IMR-90 (cell line): ENCODE results near the gene NELL2. TPM values are rescaled to one million over a fixed set of nuclear protein-coding genes. Genes with fewer than 3 reads are reported as not detected.

Experiments used
- ATAC-seq: fragments of 200-7000 bp; cut with Tn5 transposase; 2 replicates; pipeline ENCODE4 v1.9.1; 2020; ENCODE audit warnings: low read depth, mild to moderate bottlenecking, moderate library complexity
- BruUV-seq: library from RNA; stranded (reverse); fragments of 400-500 nt; replicated peaks from 2 replicates; lab custom pipeline; 2021; lab: Mats Ljungman, UMichigan
- CTCF ChIA-PET: fragments of 300-600 bp; formaldehyde crosslinking; extraction: SDS; loops from one replicate; lab custom pipeline; 2021; ENCODE audit warnings: antibody characterized with exemption; lab: Yijun Ruan, JAX
- POLR2A ChIA-PET: fragments of 300-600 bp; sonication (Branson Sonifier 250); formaldehyde crosslinking; loops from one replicate; lab custom pipeline; 2022; ENCODE audit warnings: antibody characterized with exemption; ENCODE audit not compliant: unreplicated experiment; lab: Charles Lee
- DNase-seq: peaks from one replicate; pipeline ENCODE4 v3.0.0; 2013
- H2AFZ ChIP-seq: replicated peaks from 2 replicates; pipeline ENCODE3; 2013; ENCODE audit warnings: low read length, mild to moderate bottlenecking; ENCODE audit not compliant: poor library complexity
- H2AK5ac ChIP-seq: 2 replicates; pipeline ENCODE4 v1.6.1; 2013; ENCODE audit warnings: low read depth, low read length, inconsistent platforms
- H2AK9ac ChIP-seq: replicated peaks from 2 replicates; pipeline ENCODE3; 2013; ENCODE audit warnings: mild to moderate bottlenecking, low read depth, low read length, moderate library complexity; ENCODE audit not compliant: poor library complexity
- H2BK120ac ChIP-seq: 2 replicates; pipeline ENCODE4 v1.6.1; 2013; ENCODE audit warnings: low read depth, low read length, inconsistent platforms
- H2BK15ac ChIP-seq: 3 replicates; pipeline ENCODE4 v1.6.1; 2013; ENCODE audit warnings: low read depth, low read length, inconsistent platforms
- H2BK20ac ChIP-seq: 2 replicates; pipeline ENCODE4 v1.6.1; 2013; ENCODE audit warnings: low read depth, mild to moderate bottlenecking, inconsistent platforms, low read length, moderate library complexity
- H2BK5ac ChIP-seq: 2 replicates; pipeline ENCODE4 v1.6.1; 2013; ENCODE audit warnings: mild to moderate bottlenecking, low read depth, low read length, inconsistent platforms; ENCODE audit not compliant: poor library complexity, severe bottlenecking
- H3K14ac ChIP-seq: replicated peaks from 2 replicates; pipeline ENCODE4 v1.6.1; 2013; ENCODE audit warnings: low read depth, low read length, inconsistent platforms
- H3K18ac ChIP-seq: 2 replicates; pipeline ENCODE4 v1.6.1; 2013; ENCODE audit warnings: low read depth, low read length, control low read depth
- H3K23ac ChIP-seq: 2 replicates; pipeline ENCODE4 v1.6.1; 2013; ENCODE audit warnings: low read depth, low read length, inconsistent platforms
- H3K27ac ChIP-seq: 2 replicates; pipeline ENCODE4 v1.5.1; 2013; ENCODE audit warnings: mild to moderate bottlenecking, control low read depth, low read length; ENCODE audit not compliant: insufficient read depth
- H3K27me3 ChIP-seq: 2 replicates; pipeline ENCODE4 v1.6.1; 2013; ENCODE audit warnings: low read length; ENCODE audit not compliant: control insufficient read depth, insufficient read depth
- H3K36me3 ChIP-seq: 2 replicates; pipeline ENCODE4 v1.6.1; 2013; ENCODE audit warnings: low read length, mixed read lengths; ENCODE audit not compliant: control insufficient read depth, insufficient read depth
- H3K4ac ChIP-seq: 2 replicates; pipeline ENCODE4 v1.6.1; 2013; ENCODE audit warnings: low read depth, low read length, inconsistent platforms
- H3K4me1 ChIP-seq: 2 replicates; pipeline ENCODE4 v1.6.1; 2013; ENCODE audit warnings: low read length, mixed read lengths; ENCODE audit not compliant: control insufficient read depth, insufficient read depth
- H3K4me2 ChIP-seq: 2 replicates; pipeline ENCODE4 v1.6.1; 2013; ENCODE audit warnings: low read depth, mild to moderate bottlenecking, control low read depth, low read length, moderate library complexity
- H3K4me3 ChIP-seq: 2 replicates; pipeline ENCODE4 v1.5.1; 2013; ENCODE audit warnings: low read depth, mild to moderate bottlenecking, control low read depth, low read length, moderate library complexity; ENCODE audit not compliant: insufficient read depth
- H3K56ac ChIP-seq: 2 replicates; pipeline ENCODE4 v1.6.1; 2013; ENCODE audit warnings: low read length, inconsistent platforms; ENCODE audit not compliant: insufficient read depth; ENCODE audit errors: extremely low read depth
- H3K79me1 ChIP-seq, 2 experiments: 2 replicates each; pipeline ENCODE4 v1.6.1; 2013; ENCODE audit warnings: low read length in 2 of 2, inconsistent platforms in 1 of 2, low read depth in 1 of 2
- H3K9ac ChIP-seq: 2 replicates; pipeline ENCODE4 v1.6.1; 2013; ENCODE audit warnings: low read depth, low read length, control low read depth
- H3K9me1 ChIP-seq: 2 replicates; pipeline ENCODE4 v1.6.1; 2013; ENCODE audit warnings: low read length, inconsistent platforms; ENCODE audit not compliant: insufficient read depth
- H3K9me3 ChIP-seq: 2 replicates; pipeline ENCODE4 v1.6.1; 2013; ENCODE audit warnings: low read length; ENCODE audit not compliant: control insufficient read depth, insufficient read depth
- H4K20me1 ChIP-seq: 2 replicates; pipeline ENCODE4 v1.6.1; 2013; ENCODE audit warnings: low read length, inconsistent platforms; ENCODE audit not compliant: insufficient read depth
- H4K5ac ChIP-seq: 2 replicates; pipeline ENCODE4 v1.6.1; 2013; ENCODE audit warnings: mild to moderate bottlenecking, low read depth, low read length, control low read depth
- H4K8ac ChIP-seq, 2 experiments: 2 replicates each; pipeline ENCODE4 v1.6.1; 2013; ENCODE audit warnings: low read depth in 2 of 2, low read length in 2 of 2, control low read depth in 1 of 2, inconsistent platforms in 1 of 2
- H4K91ac ChIP-seq: 2 replicates; pipeline ENCODE4 v1.6.1; 2013; ENCODE audit warnings: low read depth, low read length, inconsistent platforms; ENCODE audit not compliant: insufficient read depth
- BHLHE40 ChIP-seq: fragments of 150-350 bp; IDR thresholded peaks from 2 replicates; pipeline ENCODE4 v1.6.1; 2016; ENCODE audit warnings: mild to moderate bottlenecking, low read depth, low read length
- CHD1 ChIP-seq: IDR thresholded peaks from 2 replicates; pipeline ENCODE4 v1.6.1; 2012; ENCODE audit warnings: low read depth, low read length, improper control_type of control experiment
- FOS ChIP-seq: fragments of 150-350 bp; IDR thresholded peaks from 2 replicates; pipeline ENCODE4 v1.6.1; 2016; ENCODE audit warnings: low read depth, low read length
- MAFK ChIP-seq: IDR thresholded peaks from 2 replicates; pipeline ENCODE4 v1.6.1; 2012; ENCODE audit warnings: low read depth, low read length, improper control_type of control experiment
- MAZ ChIP-seq: IDR thresholded peaks from 2 replicates; pipeline ENCODE4 v1.6.1; 2012; ENCODE audit warnings: low read depth, mild to moderate bottlenecking, low read length, improper control_type of control experiment, moderate library complexity, borderline replicate concordance
- NFE2L2 ChIP-seq: fragments of 150-350 bp; IDR thresholded peaks from 2 replicates; pipeline ENCODE4 v1.6.1; 2016; ENCODE audit warnings: low read depth, mild to moderate bottlenecking, low read length
- POLR2A ChIP-seq: IDR thresholded peaks from 2 replicates; pipeline ENCODE4 v1.6.1; 2012; ENCODE audit warnings: mild to moderate bottlenecking, low read depth, low read length
- RAD21 ChIP-seq: IDR thresholded peaks from 2 replicates; pipeline ENCODE4 v1.6.1; 2012; ENCODE audit warnings: low read length, improper control_type of control experiment
- RCOR1 ChIP-seq: IDR thresholded peaks from 2 replicates; pipeline ENCODE4 v1.6.1; 2012; ENCODE audit warnings: mild to moderate bottlenecking, low read length, improper control_type of control experiment; ENCODE audit not compliant: insufficient replicate concordance
- RFX5 ChIP-seq: IDR thresholded peaks from 2 replicates; pipeline ENCODE4 v1.8.0; 2012; ENCODE audit warnings: low read depth, mild to moderate bottlenecking, low read length, moderate library complexity
- SMC3 ChIP-seq: fragments of 150-350 bp; IDR thresholded peaks from 2 replicates; pipeline ENCODE4 v1.6.1; 2016; ENCODE audit warnings: low read depth, mild to moderate bottlenecking, antibody characterized with exemption, low read length, moderate library complexity
- WGBS, 2 experiments: methylation state at CpG; one replicate each; pipeline versions ENCODE4 v1.1.5 to v1.1.7; 2013; ENCODE audit warnings: missing lambda C conversion rate in 2 of 2; ENCODE audit not compliant: insufficient read length in 1 of 2; ENCODE audit errors: extremely low coverage in 2 of 2; 5-methylcytosine and 5-hydroxymethylcytosine counted together
- dilution Hi-C: fragments of 300-500 bp; cut with HindIII; formaldehyde crosslinking; loops from one replicate; pipeline ENCODE4 v1.14.3; 2018; ENCODE audit warnings: low sequenced_read_pairs; ENCODE audit not compliant: unreplicated experiment
- in situ Hi-C: fragments of 300-500 bp; cut with MboI; formaldehyde crosslinking; loops from 3 replicates; pipeline ENCODE4 v1.14.3; 2019; ENCODE audit warnings: low sequenced_read_pairs, inconsistent platforms, mixed read lengths
- intact Hi-C: fragments of 100-400 bp; cut with micrococcal nuclease; formaldehyde crosslinking; loops from 2 replicates; pipeline ENCODE4 v1.10.0; 2022
- polyA plus RNA-seq, 3 experiments: library from polyadenylated mRNA; depleted of rRNA; stranded (reverse); fragments of >200 nt; gene quantifications; 2 replicates each; pipeline ENCODE4 v1.2.3, GENCODE V29; 2012; ENCODE audit warnings: low replicate concordance in 1 of 3
- total RNA-seq: library from RNA; depleted of rRNA; stranded (reverse); fragments of >200 nt; gene quantifications from 2 replicates; pipeline ENCODE4 v1.2.3, GENCODE V29; 2012

Gene NELL2
- total and polyA plus RNA-seq, 2 of the 4 experiments (the other 2 are of a cell fraction) = 0.18 to 0.26 TPM

- H4K5ac ChIP-seq = no peak overlapping the region
- ChIA-PET POLR2A (no interaction called here), CTCF (no interaction called here)
- no peak overlapping the region for H3K18ac ChIP-seq
- no peaks in the 10 kb centered on the region for H3K4me1 ChIP-seq
- no peaks in the 10 kb centered on the region for H4K20me1 ChIP-seq
- H3K27ac ChIP-seq = no peak overlapping the region
- no peak overlapping the region for H2AFZ ChIP-seq
- no peak for DNase-seq
- H3K23ac ChIP-seq = no peak overlapping the region
- no peaks in the 10 kb centered on the region for H3K9me1 ChIP-seq
- no peak overlapping the region for H3K4me2 ChIP-seq
- H2AK5ac ChIP-seq = no peak overlapping the region
- no peak overlapping the region for H3K14ac ChIP-seq
- BruUV-seq = no TSS peak
- H2BK20ac ChIP-seq = no peak overlapping the region
- no peaks in the 10 kb centered on the region for H3K9me3 ChIP-seq
- in situ Hi-C loops = no loop called here
- no peak overlapping the region for H2BK5ac ChIP-seq
- no peak overlapping the region for H4K8ac ChIP-seq
- no peaks in the 10 kb centered on the region for H3K36me3 ChIP-seq
- no peak overlapping the region for H2AK9ac ChIP-seq
- H3K4me3 ChIP-seq = no peak overlapping the region
- H2BK120ac ChIP-seq = no peak overlapping the region
- no peaks in the 10 kb centered on the region for H3K27me3 ChIP-seq
- no peak overlapping the region for H3K9ac ChIP-seq
- H2BK15ac ChIP-seq = no peak overlapping the region
- no peak for ATAC-seq
- no peak overlapping the region for H4K91ac ChIP-seq
- H3K56ac ChIP-seq = no peak overlapping the region
- intact Hi-C loops = no loop called here
- TF ChIP-seq FOS (no peak), MAZ (no peak), RAD21 (no peak), POLR2A (no peak), BHLHE40 (no peak), RCOR1 (no peak), SMC3 (no peak), NFE2L2 (no peak), CHD1 (no peak), RFX5 (no peak), MAFK (no peak)
- dilution Hi-C loops = no loop called here
- no peaks in the 10 kb centered on the region for H3K79me1 ChIP-seq
- no CpG with 5 or more reads among the region's 3 CpGs for WGBS, 2 experiments
- no peak overlapping the region for H3K4ac ChIP-seq
These were observed 113.1 kb downstream of the NELL2 start for GRCh38 chr12:44763021-44763420.
